ENCODE measurements around the gene ENKUR. TPM values are rescaled to one million over a fixed set of nuclear protein-coding genes. Genes with fewer than 3 reads are reported as not detected.

Gene ENKUR
- total RNA-seq, 4 donors from 2014 or later = 0.38 to 0.53 TPM; not detected in 2

GRCh38 chr10:24944512-24945255, 71.3 kb downstream of the ENKUR start:
- no peaks in the 10 kb centered on the region for H3K36me3 ChIP-seq
- DNase-seq = peak in 2 of 3 donors; percentile 81 to 87
- H3K27ac ChIP-seq = peak overlapping the region in 2 of 4 donors; percentile 66 to 74
- no peak overlapping the region for H3K4me3 ChIP-seq
- peaks cover 0 to 6% (median 0%) of the 10 kb centered on the region in 4 donors for H3K4me1 ChIP-seq
- no peaks in the 10 kb centered on the region for H3K27me3 ChIP-seq
- TF ChIP-seq CTCF (IDR thresholded peaks at IDR 0.05) (peak in 3 of 6 experiments; percentile 21 to 40 (median 37)), POLR2A (IDR thresholded peaks at IDR 0.05) (no peak)
- no peaks in the 10 kb centered on the region for H3K9me3 ChIP-seq

GRCh38 chr10:24938525-24938924, 77.4 kb downstream of the ENKUR start:
- Histone ChIP-seq H3K36me3 (no peaks in the 10 kb centered on the region), H3K27ac (no peak overlapping the region), H3K4me1 (no peaks in the 10 kb centered on the region), H3K4me3 (no peak overlapping the region), H3K27me3 (no peaks in the 10 kb centered on the region), H3K9me3 (no peaks in the 10 kb centered on the region)
- TF ChIP-seq CTCF (IDR thresholded peaks at IDR 0.05) = no peak
- DNase-seq = no peak

- no peak overlapping the region for H3K27ac ChIP-seq
- TF ChIP-seq POLR2A (IDR thresholded peaks at IDR 0.05) (no peak), CTCF (IDR thresholded peaks at IDR 0.05) (no peak)
- H3K9me3 ChIP-seq = no peaks in the 10 kb centered on the region
- H3K4me3 ChIP-seq = no peak overlapping the region
- DNase-seq = no peak
- H3K36me3 ChIP-seq = no peaks in the 10 kb centered on the region
- H3K4me1 ChIP-seq = no peaks in the 10 kb centered on the region
- no peaks in the 10 kb centered on the region for H3K27me3 ChIP-seq
Observed at GRCh38 chr10:24938076-24938475, 77.9 kb downstream of the ENKUR start.

GRCh38 chr10:24935504-24936292, 80.3 kb downstream of the ENKUR start:
- H3K27ac ChIP-seq = peak overlapping the region in 1 of 4 donors; percentile 15
- H3K4me3 ChIP-seq = no peak overlapping the region
- no peak for TF ChIP-seq POLR2A (IDR thresholded peaks at IDR 0.05)
- peak in 1 of 6 experiments; percentile 18 for TF ChIP-seq CTCF (IDR thresholded peaks at IDR 0.05)
- H3K36me3 ChIP-seq = no peaks in the 10 kb centered on the region
- H3K27me3 ChIP-seq = no peaks in the 10 kb centered on the region
- H3K4me1 ChIP-seq = no peaks in the 10 kb centered on the region
- DNase-seq = no peak
- H3K9me3 ChIP-seq = no peaks in the 10 kb centered on the region

Small RNA genes lying within 50 kb of the gene (small RNA-seq; reads per million reads assigned to genes)
- 0 reads per million in 2 donors for gene AL512598.1

Other genes starting within 250 kb of the ENKUR start
- 10 to 100 TPM in 2 of 4 donors, 1 to 10 TPM in 2; 3.4 to 20.6 (median 13.9) TPM for gene PRTFDC1, start 63.6 kb downstream of the ENKUR start, total RNA-seq
- 1 to 10 TPM; 1.1 to 3.3 (median 1.9) TPM for gene THNSL1, start 454 bp upstream of the ENKUR start, total RNA-seq
- under 1 TPM in 3 of 4 donors, not detected in 1; under 0.01 to 0.28 (median 0.27) TPM for gene GPR158, start 158.8 kb upstream of the ENKUR start, total RNA-seq

Data from Peyer's patch (tissue), 4 donors.